ENCODE results near the gene SNRPN. TPM values are rescaled to one million over a fixed set of nuclear protein-coding genes. Genes with fewer than 3 reads are reported as not detected.

SNRPN gene
- total and polyA plus RNA-seq, 8 donors, result 40.6 to 174 (median 48.1) TPM

- no peak for FAIRE-seq
- ATAC-seq, result peak; percentile 84 to 87 (median 86)
Measured at GRCh38 chr15:24956111-24956838, 1.5 kb downstream of the SNRPN start.

GRCh38 chr15:24957691-24958090 is 2.9 kb downstream of the SNRPN start:
- DNase-seq, result no peak
- H3K4me1 ChIP-seq, result no peaks in the 10 kb centered on the region
- intact Hi-C loops (cut with DNase I), result no loop called here
- no peak for TF ChIP-seq CTCF (IDR thresholded peaks at IDR 0.05)
- no peaks in the 10 kb centered on the region for H3K36me3 ChIP-seq
- H3K27me3 ChIP-seq, result no peaks in the 10 kb centered on the region
- FAIRE-seq, result no peak
- WGBS, 2 donors, result 68 to 80% methylated on average over 2 of the region's 2 CpGs
- no peak overlapping the region for H3K27ac ChIP-seq
- no peaks in the 10 kb centered on the region for H3K9me3 ChIP-seq
- H3K4me3 ChIP-seq, result no peak overlapping the region
- no peak for ATAC-seq

More at GRCh38 chr15:24956111-24956838, 1.5 kb downstream of the SNRPN start:
- intact Hi-C loops (cut with DNase I), result no loop called here
- DNase-seq, result peak; percentile 74 to 85 (median 78)
- H3K4me3 ChIP-seq, result peak overlapping the region; percentile 35 to 56 (median 48)
- no peak for TF ChIP-seq CTCF (IDR thresholded peaks at IDR 0.05)
- no peaks in the 10 kb centered on the region for H3K4me1 ChIP-seq
- no peaks in the 10 kb centered on the region for H3K36me3 ChIP-seq
- peak overlapping the region; percentile 74 to 90 (median 84) for H3K27ac ChIP-seq
- H3K27me3 ChIP-seq, result no peaks in the 10 kb centered on the region
- H3K9me3 ChIP-seq, result no peaks in the 10 kb centered on the region
- 47 to 51% methylated on average over 28 of the region's 28 CpGs for WGBS, 2 donors

GRCh38 chr15:24961967-24962366 is 7.2 kb downstream of the SNRPN start:
- TF ChIP-seq CTCF (IDR thresholded peaks at IDR 0.05), result no peak
- FAIRE-seq, result no peak
- intact Hi-C loops (cut with DNase I), result no loop called here

GRCh38 chr15:24962880-24963279 is 8.1 kb downstream of the SNRPN start:
- WGBS, 2 donors, result 73 to 76% methylated on average over 4 of the region's 4 CpGs
- Histone ChIP-seq H3K27ac (no peak overlapping the region), H3K9me3 (no peaks in the 10 kb centered on the region), H3K36me3 (no peaks in the 10 kb centered on the region), H3K4me1 (no peaks in the 10 kb centered on the region), H3K4me3 (no peak overlapping the region), H3K27me3 (no peaks in the 10 kb centered on the region)
- TF ChIP-seq CTCF (IDR thresholded peaks at IDR 0.05), result no peak
- DNase-seq (no peak), FAIRE-seq (no peak), ATAC-seq (no peak)
- intact Hi-C loops (cut with DNase I), result no loop called here

More at GRCh38 chr15:24961967-24962366, 7.2 kb downstream of the SNRPN start:
- Histone ChIP-seq H3K4me3 (no peak overlapping the region), H3K27me3 (no peaks in the 10 kb centered on the region), H3K27ac (no peak overlapping the region), H3K36me3 (no peaks in the 10 kb centered on the region), H3K9me3 (no peaks in the 10 kb centered on the region), H3K4me1 (no peaks in the 10 kb centered on the region)
- WGBS, 2 donors, result 64 to 78% methylated on average over 4 of the region's 4 CpGs
- ATAC-seq (no peak), DNase-seq (no peak)

Measured in pancreas (tissue), 10 donors.